Neural progenitor cell (in vitro differentiated cells): ENCODE results near the gene RGS6. TPM values are rescaled to one million over a fixed set of nuclear protein-coding genes. Genes with fewer than 3 reads are reported as not detected.

Experiments used
- DNase-seq: peaks from one replicate; pipeline ENCODE4 v3.0.0-alpha.2; 2016; ENCODE audit warnings: low spot score
- H2AFZ ChIP-seq: fragments of 200-600 bp; sonication (generic); replicated peaks from 2 replicates; pipeline ENCODE4 v1.6.1; 2016; ENCODE audit warnings: antibody characterized with exemption
- H3F3A ChIP-seq: fragments of 200-600 bp; sonication (generic); 2 replicates; pipeline ENCODE4 v1.6.1; 2016; ENCODE audit warnings: antibody characterized with exemption, low read depth
- H3K27ac ChIP-seq: fragments of 200-600 bp; sonication (generic); 2 replicates; pipeline ENCODE4 v1.5.1; 2016; ENCODE audit warnings: mild to moderate bottlenecking
- H3K27me3 ChIP-seq: fragments of 200-600 bp; sonication (generic); 2 replicates; pipeline ENCODE4 v1.6.1; 2016; ENCODE audit warnings: mild to moderate bottlenecking, moderate library complexity
- H3K36me3 ChIP-seq: fragments of 200-600 bp; sonication (generic); 2 replicates; pipeline ENCODE4 v1.5.1; 2016
- H3K4me1 ChIP-seq: fragments of 200-600 bp; sonication (generic); 2 replicates; pipeline ENCODE4 v1.6.1; 2016; ENCODE audit warnings: mixed run types
- H3K4me2 ChIP-seq: fragments of 200-600 bp; sonication (generic); 2 replicates; pipeline ENCODE4 v1.6.1; 2016
- H3K4me3 ChIP-seq: fragments of 200-600 bp; sonication (generic); 2 replicates; pipeline ENCODE4 v1.5.1; 2016
- H3K79me2 ChIP-seq: fragments of 200-600 bp; sonication (generic); 2 replicates; pipeline ENCODE4 v1.6.1; 2016; ENCODE audit warnings: low read depth
- H3K9ac ChIP-seq: fragments of 200-600 bp; sonication (generic); 2 replicates; pipeline ENCODE4 v1.6.1; 2016
- H3K9me3 ChIP-seq: fragments of 200-600 bp; sonication (generic); 2 replicates; pipeline ENCODE4 v1.5.1; 2016; ENCODE audit warnings: low read depth
- H4K20me1 ChIP-seq: fragments of 200-600 bp; sonication (generic); 2 replicates; pipeline ENCODE4 v1.6.1; 2016; ENCODE audit warnings: low read depth
- H3K27ac Mint-ChIP-seq: 3 replicates; pipeline ENCODE4 v1.8.0; 2021; ENCODE audit warnings: mixed read lengths
- H3K27me3 Mint-ChIP-seq: 2 replicates; pipeline ENCODE4 v1.8.0; 2022; ENCODE audit warnings: low read depth, mild to moderate bottlenecking, inconsistent platforms, moderate library complexity, mixed read lengths; ENCODE audit not compliant: insufficient read depth
- H3K36me3 Mint-ChIP-seq: 3 replicates; pipeline ENCODE4 v1.8.0; 2021; ENCODE audit warnings: mixed read lengths
- H3K4me1 Mint-ChIP-seq: 3 replicates; pipeline ENCODE4 v1.8.0; 2021; ENCODE audit warnings: mixed read lengths
- H3K4me3 Mint-ChIP-seq: 3 replicates; pipeline ENCODE4 v1.8.0; 2021; ENCODE audit warnings: mild to moderate bottlenecking, moderate library complexity, mixed read lengths
- H3K9me3 Mint-ChIP-seq: 3 replicates; pipeline ENCODE4 v1.8.0; 2020; ENCODE audit warnings: mixed read lengths
- CTCF ChIP-seq: fragments of 200-600 bp; sonication (generic); IDR thresholded peaks from 2 replicates; pipeline ENCODE4 v1.5.1; 2017; ENCODE audit warnings: antibody characterized with exemption, mild to moderate bottlenecking
- EZH2 ChIP-seq: fragments of 200-600 bp; sonication (generic); IDR thresholded peaks from 2 replicates; pipeline ENCODE4 v1.6.1; 2017; ENCODE audit warnings: antibody characterized with exemption, mild to moderate bottlenecking, moderate library complexity
- EZH2phosphoT487 ChIP-seq: fragments of 200-600 bp; sonication (generic); IDR thresholded peaks from 2 replicates; pipeline ENCODE4 v1.6.1; 2017; ENCODE audit warnings: antibody characterized with exemption
- total RNA-seq: library from RNA; depleted of rRNA; stranded (reverse); fragments of >200 nt; gene quantifications from 2 replicates; pipeline ENCODE4 v1.2.3, GENCODE V29; 2015; ENCODE audit warnings: low replicate concordance

Gene RGS6
- total RNA-seq, 1 donor from 2014 or later: 0.80 TPM

GRCh38 chr14:72418806-72419205 is 486.6 kb downstream of the RGS6 start:
- DNase-seq: no peak
- Histone ChIP-seq H3K36me3 (no peaks in the 10 kb centered on the region), H3K9ac (no peak overlapping the region), H4K20me1 (no peaks in the 10 kb centered on the region), H3K4me1 (no peaks in the 10 kb centered on the region), H3K9me3 (no peaks in the 10 kb centered on the region), H3F3A (no peaks in the 10 kb centered on the region), H3K27me3 (no peaks in the 10 kb centered on the region), H3K27ac (no peak overlapping the region), H3K4me3 (no peak overlapping the region), H3K4me2 (no peak overlapping the region), H2AFZ (no peak overlapping the region), H3K79me2 (no peaks in the 10 kb centered on the region)
- no peaks in the 10 kb centered on the region for H3K27me3 Mint-ChIP-seq
- H3K27ac Mint-ChIP-seq: no peak overlapping the region
- H3K36me3 Mint-ChIP-seq: peaks cover 5% of the 10 kb centered on the region
- H3K4me1 Mint-ChIP-seq: peaks cover 5% of the 10 kb centered on the region
- H3K9me3 Mint-ChIP-seq: peaks cover 24% of the 10 kb centered on the region
- TF ChIP-seq CTCF: no peak
- TF ChIP-seq EZH2: no peak
- no peak for TF ChIP-seq EZH2phosphoT487
- no peak overlapping the region for H3K4me3 Mint-ChIP-seq

- Mint-ChIP-seq H3K27me3 (no peaks in the 10 kb centered on the region), H3K36me3 (peaks cover 5% of the 10 kb centered on the region), H3K27ac (no peak overlapping the region), H3K4me3 (no peak overlapping the region), H3K9me3 (peaks cover 24% of the 10 kb centered on the region), H3K4me1 (peaks cover 5% of the 10 kb centered on the region)
- TF ChIP-seq EZH2: no peak
- no peak for TF ChIP-seq CTCF
- no peak for TF ChIP-seq EZH2phosphoT487
- Histone ChIP-seq H3K27ac (no peak overlapping the region), H3K9ac (no peak overlapping the region), H3K27me3 (no peaks in the 10 kb centered on the region), H2AFZ (no peak overlapping the region), H3K4me3 (no peak overlapping the region), H3K36me3 (no peaks in the 10 kb centered on the region), H3F3A (no peaks in the 10 kb centered on the region), H4K20me1 (no peaks in the 10 kb centered on the region), H3K4me2 (no peak overlapping the region), H3K9me3 (no peaks in the 10 kb centered on the region), H3K4me1 (no peaks in the 10 kb centered on the region), H3K79me2 (no peaks in the 10 kb centered on the region)
- DNase-seq: no peak
Observed at GRCh38 chr14:72419226-72419775, 487.1 kb downstream of the RGS6 start.

GRCh38 chr14:72420749-72421474 is 488.7 kb downstream of the RGS6 start:
- DNase-seq: peak; percentile 76
- no peaks in the 10 kb centered on the region for H4K20me1 ChIP-seq
- H3F3A ChIP-seq: no peaks in the 10 kb centered on the region
- Mint-ChIP-seq H3K27me3 (peaks cover 7% of the 10 kb centered on the region), H3K4me1 (peaks cover 5% of the 10 kb centered on the region), H3K27ac (peak overlapping the region; percentile 19), H3K36me3 (peaks cover 3% of the 10 kb centered on the region), H3K4me3 (no peak overlapping the region), H3K9me3 (peaks cover 19% of the 10 kb centered on the region)
- H3K4me2 ChIP-seq: no peak overlapping the region
- H3K79me2 ChIP-seq: no peaks in the 10 kb centered on the region
- H2AFZ ChIP-seq: peak overlapping the region; percentile 71
- no peaks in the 10 kb centered on the region for H3K36me3 ChIP-seq
- H3K4me1 ChIP-seq: no peaks in the 10 kb centered on the region
- H3K27me3 ChIP-seq: no peaks in the 10 kb centered on the region
- TF ChIP-seq EZH2: no peak
- TF ChIP-seq CTCF: peak; percentile 99
- no peak overlapping the region for H3K4me3 ChIP-seq
- no peak overlapping the region for H3K9ac ChIP-seq
- no peak overlapping the region for H3K27ac ChIP-seq
- H3K9me3 ChIP-seq: no peaks in the 10 kb centered on the region
